ENCODE measurements around the gene DACH1.
A peak's percentile ranks its signal among the peaks of the same experiment; 100 is the strongest.

The DACH1 gene

DNA sequence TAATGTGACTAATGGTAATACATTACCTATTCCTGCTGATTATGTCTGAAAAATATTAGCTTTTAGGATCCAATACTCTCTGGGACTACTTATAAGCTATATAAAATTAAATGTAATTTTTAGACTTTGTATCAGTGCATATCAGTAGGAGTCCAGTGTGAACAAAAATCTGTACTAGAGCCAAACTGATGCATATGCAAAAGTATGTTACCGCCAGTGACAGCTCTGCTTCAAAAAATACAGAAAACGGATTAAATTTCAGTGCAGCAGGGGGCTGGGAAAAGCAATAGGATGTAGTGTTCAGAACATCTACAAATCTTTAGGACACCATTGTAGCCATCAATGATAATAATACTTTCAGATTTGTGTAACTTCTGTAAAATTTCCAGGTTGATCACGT lies 385.5 kb downstream of the DACH1 start:
- no peak for DNase-seq
- in situ Hi-C loops (cut with MboI; ENCODE audit: low pct_unique_long_range_greater_than_20kb, low sequenced_read_pairs): no loop called here

DNA sequence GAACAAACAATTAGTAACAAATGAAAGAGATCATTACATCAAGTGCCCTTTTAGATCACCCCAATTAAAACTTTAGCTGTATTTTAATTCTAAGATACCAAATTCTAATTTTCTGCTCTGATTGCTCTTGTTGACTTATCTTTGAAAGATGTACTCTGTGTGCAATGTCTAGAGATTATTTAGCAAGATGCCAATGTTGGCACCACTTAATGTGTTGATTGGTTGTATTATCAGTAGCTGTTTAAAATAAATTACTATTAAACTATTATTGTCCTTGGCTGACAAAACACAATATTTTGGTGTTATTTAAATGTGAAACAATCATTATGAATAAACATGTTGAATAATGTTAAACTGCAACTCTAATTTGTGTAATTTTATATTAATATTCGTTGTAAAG lies 386.0 kb downstream of the DACH1 start:
- in situ Hi-C loops (cut with MboI; ENCODE audit: low pct_unique_long_range_greater_than_20kb, low sequenced_read_pairs): no loop called here
- DNase-seq: no peak

DNA sequence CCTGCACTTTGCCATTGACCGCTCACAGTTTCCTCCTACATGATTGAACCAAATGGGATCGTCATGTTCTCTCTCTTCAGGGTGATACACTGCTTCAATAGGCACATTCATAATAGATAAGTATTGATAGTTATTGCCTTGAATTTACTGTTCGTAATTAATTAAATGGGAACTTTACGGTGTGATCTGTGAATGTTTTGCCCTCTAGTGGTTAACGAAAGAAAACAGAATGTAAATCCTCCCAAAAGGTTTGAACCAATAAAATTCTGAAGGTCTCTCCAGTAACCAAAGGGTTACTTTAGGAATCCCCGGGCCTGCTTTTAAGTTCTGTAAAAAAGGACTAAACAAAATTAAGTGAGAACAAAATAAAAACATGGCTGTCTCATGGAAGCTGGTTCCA lies 389.3 kb downstream of the DACH1 start:
- in situ Hi-C loops (cut with MboI; ENCODE audit: low pct_unique_long_range_greater_than_20kb, low sequenced_read_pairs): no loop called here
- peak; percentile 4 for DNase-seq

DNA sequence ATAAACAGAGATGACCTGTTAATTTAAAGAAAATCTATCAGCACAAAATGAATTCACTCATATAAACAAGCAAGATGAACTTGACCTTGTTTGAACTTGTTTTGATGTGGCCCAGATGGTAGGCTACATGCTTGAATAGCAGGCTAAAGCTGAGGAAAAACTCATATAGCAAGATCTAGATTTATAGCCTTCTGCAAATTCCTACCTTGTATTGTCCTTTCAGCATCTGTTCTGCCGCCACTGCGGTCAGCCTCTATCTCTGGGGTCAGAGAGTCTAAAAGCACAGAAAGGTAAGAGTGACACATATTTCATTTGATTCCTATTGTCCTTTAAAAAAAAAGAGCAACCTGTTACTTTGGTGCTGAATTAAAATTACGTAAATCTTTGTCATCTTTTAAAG lies 392.1 kb downstream of the DACH1 start:
- no peak for DNase-seq
- in situ Hi-C loops (cut with MboI; ENCODE audit: low pct_unique_long_range_greater_than_20kb, low sequenced_read_pairs): no loop called here

DNA sequence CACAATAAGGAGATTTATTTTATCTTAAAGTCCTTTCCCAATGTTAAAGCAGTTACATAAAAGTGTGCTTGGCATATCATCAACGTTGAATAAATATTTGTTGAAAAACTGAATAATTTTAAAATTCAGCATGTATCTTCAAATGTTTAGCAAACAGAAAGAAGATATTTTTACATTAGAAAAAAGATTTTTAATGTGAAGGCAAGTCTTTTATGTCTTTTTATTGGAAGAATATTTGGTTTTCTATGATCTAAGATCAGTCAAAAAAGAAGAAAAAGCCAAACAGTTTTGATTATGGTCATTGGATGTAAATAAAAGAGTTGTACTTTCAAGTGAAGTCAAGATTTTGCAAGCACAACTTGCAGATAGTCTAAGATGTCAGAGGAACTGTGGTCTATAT lies 397.4 kb downstream of the DACH1 start:
- no peak for DNase-seq
- in situ Hi-C loops (cut with MboI; ENCODE audit: low pct_unique_long_range_greater_than_20kb, low sequenced_read_pairs): no loop called here

DNA sequence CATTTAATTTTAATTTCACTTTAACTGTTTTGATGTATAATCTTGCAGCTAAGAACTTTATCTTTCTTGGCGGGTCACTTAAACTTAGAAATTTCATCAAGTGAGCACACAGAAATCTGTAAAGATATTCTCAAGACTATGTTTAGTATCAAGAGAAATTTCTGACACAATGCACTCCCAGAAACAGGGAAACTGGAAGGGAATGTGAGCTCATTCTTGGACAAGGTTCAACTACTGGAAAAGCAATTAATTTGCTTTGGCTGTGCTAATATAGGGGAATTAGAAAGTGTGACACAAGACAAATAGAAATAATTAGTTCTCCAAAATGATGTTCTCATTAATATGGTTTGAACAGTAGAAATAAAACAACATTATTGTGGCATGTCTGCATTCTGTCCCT lies 402.3 kb downstream of the DACH1 start:
- in situ Hi-C loops (cut with MboI; ENCODE audit: low pct_unique_long_range_greater_than_20kb, low sequenced_read_pairs): no loop called here
- DNase-seq: no peak

DNA sequence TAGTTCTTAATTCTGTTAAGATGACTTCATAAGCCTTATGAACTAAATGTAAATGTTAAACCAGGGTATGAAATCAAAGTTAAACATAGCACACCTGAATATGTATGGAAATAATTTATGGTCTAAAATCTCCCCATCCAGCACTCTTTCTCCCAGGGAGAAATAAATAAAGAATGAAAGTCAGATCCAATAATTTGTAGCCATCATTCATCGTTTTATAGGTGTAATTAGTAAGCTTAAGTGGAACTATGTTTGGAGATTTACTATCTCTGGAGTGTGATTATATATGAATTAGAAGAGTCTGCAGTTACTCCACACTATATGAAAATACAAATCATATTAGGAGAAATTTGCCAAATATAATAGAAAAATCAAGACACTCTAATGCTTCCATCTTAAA lies 405.1 kb downstream of the DACH1 start:
- in situ Hi-C loops (cut with MboI; ENCODE audit: low pct_unique_long_range_greater_than_20kb, low sequenced_read_pairs): no loop called here
- DNase-seq: no peak

DNA sequence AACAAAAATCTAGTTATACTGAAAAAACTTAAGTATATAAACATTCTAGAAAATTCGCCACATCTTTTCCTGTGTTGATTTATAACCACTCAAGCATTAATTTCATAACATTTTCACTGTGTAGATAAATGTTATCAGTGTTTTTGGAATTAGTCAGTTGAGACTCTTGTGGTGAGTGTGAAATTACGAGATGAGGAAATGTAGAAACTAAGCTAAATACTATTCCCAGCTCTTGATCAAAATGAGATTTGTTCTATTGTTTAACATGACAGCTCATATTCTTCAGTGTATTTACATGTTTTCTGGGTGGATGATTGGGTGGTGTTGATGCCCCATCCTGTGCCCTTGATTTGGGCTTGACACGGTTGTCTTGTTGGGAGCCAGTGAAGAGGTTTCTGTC lies 406.8 kb downstream of the DACH1 start:
- in situ Hi-C loops (cut with MboI; ENCODE audit: low pct_unique_long_range_greater_than_20kb, low sequenced_read_pairs): no loop called here
- DNase-seq: no peak

DNA sequence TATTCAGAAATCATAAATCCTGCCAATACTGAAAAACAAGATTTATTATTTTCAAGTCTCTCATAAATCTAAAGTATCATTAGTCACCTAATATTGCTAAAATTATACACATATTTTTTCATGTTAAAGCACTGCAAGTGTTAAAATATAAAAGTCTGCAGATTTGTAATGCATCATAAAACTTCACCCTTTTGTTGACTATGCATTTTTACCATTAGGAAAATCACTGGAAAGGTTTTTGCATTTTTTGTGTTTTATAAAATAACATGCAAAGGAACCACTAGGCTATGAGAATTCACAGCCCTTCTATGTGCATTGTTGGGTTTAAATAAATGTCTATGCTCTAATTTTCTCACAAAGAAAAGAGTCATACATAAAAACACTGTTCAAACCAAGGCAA lies 407.3 kb downstream of the DACH1 start:
- DNase-seq: no peak
- in situ Hi-C loops (cut with MboI; ENCODE audit: low pct_unique_long_range_greater_than_20kb, low sequenced_read_pairs): no loop called here

DNA sequence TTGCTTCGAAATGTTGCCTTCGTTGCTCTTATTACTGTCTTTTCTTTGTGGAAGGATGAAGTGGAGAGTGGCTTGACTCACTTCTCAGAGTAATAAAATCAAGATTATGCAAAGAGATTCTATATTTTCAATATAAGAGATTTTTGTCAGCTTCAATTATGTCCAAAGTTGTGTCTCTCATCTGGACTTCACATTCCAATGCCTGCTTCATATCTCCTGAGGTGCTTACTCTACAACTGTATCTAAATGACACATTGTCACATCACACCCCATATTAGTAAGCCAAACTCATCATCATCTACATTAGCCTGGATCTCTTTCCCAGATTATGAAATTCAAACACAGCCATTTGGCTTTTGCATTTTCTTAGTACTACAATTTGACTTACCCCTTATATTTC lies 409.4 kb downstream of the DACH1 start:
- DNase-seq: no peak
- in situ Hi-C loops (cut with MboI; ENCODE audit: low pct_unique_long_range_greater_than_20kb, low sequenced_read_pairs): no loop called here

DNA sequence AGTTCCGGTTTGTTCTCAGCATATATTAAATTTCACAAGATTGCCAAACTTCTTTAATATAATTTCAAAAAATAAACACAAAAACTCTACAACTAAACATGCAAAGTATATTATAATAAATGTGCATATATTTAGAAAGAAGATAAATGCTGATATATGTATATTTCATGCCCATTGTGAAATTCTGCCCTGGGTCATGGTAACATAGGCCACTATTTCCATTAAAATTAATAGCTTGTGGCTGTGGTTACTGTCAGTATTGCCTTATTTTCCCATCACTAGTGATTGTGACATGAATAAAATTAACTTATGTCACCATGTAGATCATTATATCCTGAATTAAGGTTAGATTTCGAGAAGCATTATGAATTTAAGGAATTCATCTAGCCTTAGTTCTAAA lies 410.9 kb downstream of the DACH1 start:
- no peak for DNase-seq
- in situ Hi-C loops (cut with MboI; ENCODE audit: low pct_unique_long_range_greater_than_20kb, low sequenced_read_pairs): no loop called here

DNA sequence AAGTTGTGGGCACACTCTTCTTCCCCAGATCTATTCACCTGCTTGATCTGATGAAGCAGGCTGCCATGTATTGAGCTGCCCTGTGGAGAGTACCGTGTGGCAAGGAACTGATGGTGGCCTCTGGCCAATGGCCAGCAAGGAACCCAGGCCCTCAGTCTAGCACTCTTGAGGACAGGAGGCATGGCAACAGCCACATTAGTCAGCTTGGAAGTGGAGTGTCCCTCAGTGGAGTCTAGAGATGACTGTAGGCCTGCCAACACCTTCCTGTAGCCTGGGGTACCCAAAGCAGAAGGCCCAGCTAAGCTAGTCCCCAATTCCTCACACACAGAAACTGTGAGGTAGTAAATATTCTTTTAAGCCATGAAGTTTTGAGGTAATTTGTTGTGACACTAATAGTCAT lies 412.5 kb downstream of the DACH1 start:
- in situ Hi-C loops (cut with MboI; ENCODE audit: low pct_unique_long_range_greater_than_20kb, low sequenced_read_pairs): no loop called here
- no peak for DNase-seq

DNA sequence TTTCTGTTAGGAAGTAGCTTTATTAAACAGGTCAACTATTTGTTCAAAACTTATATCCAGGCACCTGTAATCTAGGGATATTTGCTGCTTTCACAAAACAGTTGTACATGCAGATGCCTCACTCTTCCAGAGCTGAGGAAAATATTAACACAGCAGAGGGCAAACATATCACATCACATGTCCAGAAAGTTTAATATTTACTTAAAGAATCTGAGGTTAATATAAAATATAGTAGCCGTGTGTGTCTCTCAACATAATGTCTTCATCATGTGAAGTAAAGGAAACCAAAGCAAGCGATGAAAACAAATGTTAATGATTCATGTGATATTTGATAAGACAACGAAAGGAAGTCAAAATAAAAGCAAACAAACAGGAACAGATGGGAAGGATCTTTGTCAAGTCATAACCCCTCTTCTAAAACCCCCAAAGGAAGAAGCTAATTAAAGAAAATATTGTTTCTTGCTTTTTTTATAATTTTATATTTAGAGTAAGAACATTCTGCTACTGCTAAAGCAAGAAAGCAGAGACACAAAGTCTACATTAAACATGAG lies 418.8 kb downstream of the DACH1 start:
- in situ Hi-C loops (cut with MboI; ENCODE audit: low pct_unique_long_range_greater_than_20kb, low sequenced_read_pairs): no loop called here
- DNase-seq: no peak

DNA sequence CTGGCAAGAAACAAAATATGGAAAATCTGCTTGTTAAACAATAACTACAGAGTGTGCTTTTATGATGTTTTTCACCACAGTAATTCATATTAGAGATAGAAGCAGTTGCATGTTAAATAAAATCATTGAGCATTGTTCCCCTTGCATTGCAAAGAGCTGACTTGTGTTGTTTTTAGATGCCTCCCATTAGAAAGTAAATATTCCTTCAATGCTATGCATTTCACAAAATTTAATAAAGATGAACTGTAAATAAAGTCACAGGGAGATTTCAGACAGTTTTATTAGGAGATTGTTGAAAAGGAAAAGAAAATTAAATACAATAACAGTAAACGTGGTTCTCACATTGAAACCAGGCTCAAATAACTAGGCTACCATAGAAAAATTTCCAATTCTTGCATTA lies 429.3 kb downstream of the DACH1 start:
- in situ Hi-C loops (cut with MboI; ENCODE audit: low pct_unique_long_range_greater_than_20kb, low sequenced_read_pairs): no loop called here
- no peak for DNase-seq

DNA sequence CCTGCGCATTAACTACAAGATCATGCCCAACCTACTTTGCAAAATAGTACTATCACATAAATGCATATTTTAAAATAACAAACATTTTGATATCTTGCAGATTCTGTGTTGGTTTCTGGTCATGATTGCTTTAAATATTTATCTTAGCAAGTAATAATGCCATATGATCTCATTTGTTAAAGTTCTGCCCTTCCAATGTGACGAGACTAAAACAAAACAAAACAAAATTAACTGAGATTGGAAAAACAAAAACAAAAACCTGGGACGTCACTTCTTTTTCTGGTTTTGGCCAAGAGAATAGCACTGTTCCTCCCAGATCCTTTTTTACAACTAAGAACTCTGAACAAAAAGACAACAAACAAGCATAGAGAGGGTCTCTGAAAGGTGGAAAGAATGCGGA lies 436.3 kb downstream of the DACH1 start:
- DNase-seq: no peak
- in situ Hi-C loops (cut with MboI; ENCODE audit: low pct_unique_long_range_greater_than_20kb, low sequenced_read_pairs): no loop called here

DNA sequence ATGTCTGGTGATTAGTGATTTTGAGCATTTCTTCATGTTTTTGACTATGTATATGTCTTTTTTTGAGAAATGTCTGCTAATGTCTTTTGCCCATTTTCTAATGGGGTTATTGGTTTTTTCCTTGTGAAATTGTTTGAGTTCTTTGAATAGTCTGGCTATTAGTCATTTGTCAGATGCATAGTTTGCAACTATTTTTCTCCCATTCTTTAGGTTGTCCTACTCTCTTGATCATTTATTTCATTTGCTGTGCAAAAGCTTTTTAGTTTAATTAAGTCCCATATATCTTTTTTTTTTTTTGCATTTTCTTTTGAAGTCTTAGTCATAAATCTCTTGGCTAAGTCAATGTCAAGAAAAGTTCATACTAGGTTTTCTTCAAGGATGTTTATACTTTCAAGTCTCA lies 449.8 kb downstream of the DACH1 start:
- in situ Hi-C loops (cut with MboI; ENCODE audit: low pct_unique_long_range_greater_than_20kb, low sequenced_read_pairs): no loop called here

DNA sequence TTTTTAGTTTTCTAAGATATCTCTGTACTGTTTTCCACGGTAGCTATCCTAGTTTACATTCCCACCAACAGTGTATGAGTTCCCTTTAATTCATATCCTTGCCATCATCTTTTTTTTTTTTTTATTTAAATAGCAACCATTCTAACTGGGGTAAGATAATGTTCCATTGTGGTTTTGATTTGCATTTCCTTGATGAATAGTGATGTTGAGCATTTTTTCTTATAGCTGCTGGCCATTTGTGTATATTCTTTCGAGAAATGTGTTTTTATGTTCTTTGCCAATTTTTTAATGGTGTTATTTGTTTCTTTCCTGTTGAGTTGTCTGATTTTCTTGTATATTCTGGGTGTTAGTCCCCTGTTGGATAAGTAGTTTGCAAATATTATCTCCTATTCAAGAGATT lies 454.8 kb downstream of the DACH1 start:
- DNase-seq: no peak
- in situ Hi-C loops (cut with MboI; ENCODE audit: low pct_unique_long_range_greater_than_20kb, low sequenced_read_pairs): no loop called here

More for the DNA sequence above, 449.8 kb downstream of the DACH1 start:
- DNase-seq: no peak

DNA sequence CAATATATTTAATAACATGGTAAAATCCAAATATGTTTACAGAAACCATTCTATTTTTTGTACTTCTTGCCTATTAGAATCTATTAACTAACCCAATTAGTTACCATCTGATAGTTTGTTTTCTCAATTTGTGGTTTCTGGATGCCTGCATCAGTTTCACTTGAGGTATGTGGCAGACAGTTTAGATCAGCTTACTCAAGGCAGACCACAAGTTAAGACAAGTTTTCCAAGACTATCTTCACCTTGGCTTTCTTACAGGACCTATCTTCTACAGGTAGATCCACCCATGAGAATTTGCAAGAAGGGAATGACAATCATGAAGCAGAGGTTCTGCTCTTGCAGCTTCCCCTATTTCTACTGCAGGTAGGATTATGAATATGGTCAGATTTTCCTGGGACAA lies 458.6 kb downstream of the DACH1 start:
- in situ Hi-C loops (cut with MboI; ENCODE audit: low pct_unique_long_range_greater_than_20kb, low sequenced_read_pairs): no loop called here
- DNase-seq: no peak

DNA sequence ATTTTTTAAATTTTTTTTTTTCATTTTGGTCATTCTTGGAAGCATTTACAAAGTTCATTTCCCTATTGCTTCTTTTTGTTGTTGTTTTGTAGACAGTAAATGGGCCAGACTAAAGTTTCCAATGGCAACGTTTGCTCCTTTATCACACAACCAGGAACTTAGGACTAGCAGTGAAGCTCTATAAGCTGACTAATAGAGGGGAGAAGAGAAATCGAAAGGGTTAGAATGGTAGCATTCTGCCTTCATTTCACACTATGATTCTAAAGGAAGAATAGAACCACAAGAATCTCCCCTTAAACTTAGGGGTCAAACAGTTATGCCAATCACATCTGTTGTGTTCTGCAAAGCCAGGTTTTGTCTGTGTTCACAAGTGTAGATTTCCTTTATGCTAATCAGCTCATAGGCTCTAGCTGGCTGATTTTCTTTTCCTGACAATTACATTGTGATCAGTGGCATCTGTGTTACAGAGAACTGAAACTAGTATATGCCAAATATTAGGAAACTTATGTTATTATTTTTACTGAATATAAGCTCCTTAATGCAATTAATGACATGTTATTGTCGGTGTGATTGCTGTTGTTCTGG lies 467.3 kb downstream of the DACH1 start:
- no peak for DNase-seq
- in situ Hi-C loops (cut with MboI; ENCODE audit: low pct_unique_long_range_greater_than_20kb, low sequenced_read_pairs): no loop called here

DNA sequence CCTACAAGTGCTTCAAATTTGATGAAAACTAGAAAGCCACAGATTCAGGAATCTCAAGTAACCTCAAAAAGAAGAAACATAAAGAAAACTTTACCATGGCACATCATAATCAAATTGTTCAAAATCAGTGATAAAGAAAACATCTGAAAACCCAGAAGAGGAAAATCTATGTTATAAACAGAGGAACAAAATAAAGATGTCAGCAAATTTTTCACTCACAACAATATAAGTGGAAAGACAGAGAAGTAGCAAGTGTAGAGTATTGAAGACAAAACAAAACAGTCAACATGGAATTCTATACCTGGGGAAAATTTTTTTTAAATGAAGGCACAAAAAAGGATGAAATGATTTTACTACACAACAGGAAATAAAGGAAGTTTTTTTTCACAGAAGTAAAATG lies 470.9 kb downstream of the DACH1 start:
- in situ Hi-C loops (cut with MboI; ENCODE audit: low pct_unique_long_range_greater_than_20kb, low sequenced_read_pairs): no loop called here
- DNase-seq: no peak

DNA sequence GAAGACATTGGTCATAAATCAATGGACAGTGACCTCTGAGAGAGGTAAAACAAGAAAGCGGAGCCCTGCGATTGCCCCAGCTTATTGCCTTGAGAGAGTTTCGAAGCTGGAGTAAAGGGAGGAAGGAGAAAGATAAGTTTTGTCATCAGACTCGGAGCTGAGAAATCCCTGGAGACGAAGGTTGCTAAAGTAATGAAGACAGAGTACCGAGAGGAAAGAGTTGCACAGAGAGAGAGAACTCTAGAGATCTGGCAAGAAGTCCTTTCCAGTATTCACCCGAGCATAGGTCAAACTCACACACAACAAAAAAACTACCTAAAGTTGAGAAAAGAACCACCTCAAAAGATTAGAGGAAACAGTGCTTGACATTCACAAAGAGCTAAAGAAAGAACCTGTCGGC lies 472.0 kb downstream of the DACH1 start:
- in situ Hi-C loops (cut with MboI; ENCODE audit: low pct_unique_long_range_greater_than_20kb, low sequenced_read_pairs): no loop called here
- no peak for DNase-seq

DNA sequence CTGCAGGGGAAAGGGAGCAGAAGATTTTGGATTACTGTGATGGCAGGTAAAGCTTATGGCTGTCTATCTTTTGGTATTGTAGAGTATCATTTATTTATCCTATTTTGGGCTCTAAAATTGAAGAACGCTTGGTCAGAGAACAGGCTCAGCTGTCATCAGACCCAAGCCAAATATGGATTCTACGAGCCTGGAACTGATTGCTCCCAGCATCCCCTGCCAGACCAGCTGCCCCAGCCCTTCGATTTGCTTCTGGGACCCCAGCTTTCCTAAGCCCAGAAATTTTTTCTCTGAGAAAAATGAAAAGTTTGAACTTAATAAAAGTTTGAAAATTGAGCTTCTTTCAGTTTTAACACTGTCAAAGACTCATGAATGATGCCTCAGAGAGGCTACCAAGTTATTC lies 472.8 kb downstream of the DACH1 start:
- DNase-seq: no peak
- in situ Hi-C loops (cut with MboI; ENCODE audit: low pct_unique_long_range_greater_than_20kb, low sequenced_read_pairs): no loop called here
